Measurements from ENCODE around the gene MYO18A. TPM values are rescaled to one million over a fixed set of nuclear protein-coding genes. Genes with fewer than 3 reads are reported as not detected.

Gene MYO18A
- total RNA-seq, 3 donors from 2014 or later (not counting 1 experiment from before 2014, with no cell fraction given): 110 to 117 (median 115) TPM

GRCh38 chr17:29138971-29139691, 41.1 kb downstream of the MYO18A start:
- DNase-seq (peak in 1 of 2 donors; percentile 56), ATAC-seq (no peak)
- Histone ChIP-seq H3K4me1 (ENCODE audit: control insufficient read depth, insufficient read depth, low read length) (peaks cover 46% of the 10 kb centered on the region), H3K4me3 (ENCODE audit: low read length) (peak overlapping the region; percentile 56), H3K36me3 (ENCODE audit: control insufficient read depth, insufficient read depth, low read length) (peaks cover 17% of the 10 kb centered on the region), H3K27ac (ENCODE audit: low read length) (peak overlapping the region; percentile 79), H3K27me3 (ENCODE audit: control insufficient read depth, insufficient read depth, low read length) (no peaks in the 10 kb centered on the region), H3K9me3 (ENCODE audit: control insufficient read depth, insufficient read depth, low read length) (no peaks in the 10 kb centered on the region)
- intact Hi-C loops (cut with micrococcal nuclease): no loop called here
- peaks cover 41 to 52% of the 10 kb centered on the region in 2 donors for H3K4me1 Mint-ChIP-seq
- under 1% methylated on average over 13 of the region's 13 CpGs for WGBS (ENCODE audit: insufficient coverage)
- H3K27ac Mint-ChIP-seq: peak overlapping the region; percentile 93 to 94
- no peak for TF ChIP-seq CTCF (IDR thresholded peaks at IDR 0.05)
- peak overlapping the region; percentile 93 for H3K4me3 Mint-ChIP-seq
- H3K36me3 Mint-ChIP-seq: no peaks in the 10 kb centered on the region
- H3K27me3 Mint-ChIP-seq (ENCODE audit: low read depth in 2 of 2): no peaks in the 10 kb centered on the region
- no peaks in the 10 kb centered on the region for H3K9me3 Mint-ChIP-seq

- no peak for TF ChIP-seq CTCF (IDR thresholded peaks at IDR 0.05)
- no peaks in the 10 kb centered on the region for H3K27me3 Mint-ChIP-seq (ENCODE audit: low read depth in 2 of 2)
- WGBS (ENCODE audit: insufficient coverage): 32% methylated on average over 10 of the region's 13 CpGs
- H3K4me3 Mint-ChIP-seq: peak overlapping the region; percentile 93
- H3K27ac ChIP-seq (ENCODE audit: low read length): peak overlapping the region; percentile 79
- ATAC-seq: peak in 2 of 3 donors; percentile 11 to 24
- intact Hi-C loops (cut with micrococcal nuclease): no loop called here
- H3K36me3 Mint-ChIP-seq: no peaks in the 10 kb centered on the region
- H3K9me3 ChIP-seq (ENCODE audit: control insufficient read depth, insufficient read depth, low read length): no peaks in the 10 kb centered on the region
- no peaks in the 10 kb centered on the region for H3K9me3 Mint-ChIP-seq
- peaks cover 17% of the 10 kb centered on the region for H3K36me3 ChIP-seq (ENCODE audit: control insufficient read depth, insufficient read depth, low read length)
- no peaks in the 10 kb centered on the region for H3K27me3 ChIP-seq (ENCODE audit: control insufficient read depth, insufficient read depth, low read length)
- peak overlapping the region; percentile 56 for H3K4me3 ChIP-seq (ENCODE audit: low read length)
- peak in 1 of 2 donors; percentile 65 for DNase-seq
- H3K4me1 Mint-ChIP-seq: peaks cover 41 to 52% of the 10 kb centered on the region in 2 donors
- peaks cover 46% of the 10 kb centered on the region for H3K4me1 ChIP-seq (ENCODE audit: control insufficient read depth, insufficient read depth, low read length)
- H3K27ac Mint-ChIP-seq: peak overlapping the region; percentile 93 to 94
Observed at GRCh38 chr17:29138184-29138955, 41.8 kb downstream of the MYO18A start.

- Mint-ChIP-seq H3K4me1 (peaks cover 45 to 62% of the 10 kb centered on the region in 2 donors), H3K4me3 (peak overlapping the region; percentile 56), H3K27ac (peak overlapping the region; percentile 93 to 94), H3K9me3 (no peaks in the 10 kb centered on the region), H3K36me3 (no peaks in the 10 kb centered on the region), H3K27me3 (ENCODE audit: low read depth in 2 of 2) (no peaks in the 10 kb centered on the region)
- ATAC-seq (no peak), DNase-seq (no peak)
- Histone ChIP-seq H3K27me3 (ENCODE audit: control insufficient read depth, insufficient read depth, low read length) (no peaks in the 10 kb centered on the region), H3K27ac (ENCODE audit: low read length) (no peak overlapping the region), H3K36me3 (ENCODE audit: control insufficient read depth, insufficient read depth, low read length) (peaks cover 17% of the 10 kb centered on the region), H3K4me1 (ENCODE audit: control insufficient read depth, insufficient read depth, low read length) (peaks cover 45% of the 10 kb centered on the region), H3K9me3 (ENCODE audit: control insufficient read depth, insufficient read depth, low read length) (no peaks in the 10 kb centered on the region), H3K4me3 (ENCODE audit: low read length) (no peak overlapping the region)
- no peak for TF ChIP-seq CTCF (IDR thresholded peaks at IDR 0.05)
- intact Hi-C loops (cut with micrococcal nuclease): no loop called here
- WGBS (ENCODE audit: insufficient coverage): 66% methylated on average over 6 of the region's 8 CpGs
Observed at GRCh38 chr17:29136998-29137730, 43.0 kb downstream of the MYO18A start.

Data from natural killer cell (primary cell).